GM18858 (cell line): ENCODE measurements around the gene ADGRL4.

Source experiments
- ATAC-seq: cut with Tn5 transposase; IDR thresholded peaks from one replicate; pipeline ENCODE4 v1.9.1; 2021; ENCODE audit not compliant: unreplicated experiment

The ADGRL4 gene

GRCh38 chr1:78840453-78841271 lies 165.9 kb downstream of the ADGRL4 start:
- no peak for ATAC-seq
